DMS114 treated with DMSO at 0.1 percent for 48 hours (cell line): ENCODE measurements around the gene CD69.

Experiments
- DNase-seq: peaks from one replicate; lab custom pipeline; 2025; ENCODE audit not compliant: unreplicated experiment; lab: John Stamatoyannopoulos, UW

CD69 gene

DNA sequence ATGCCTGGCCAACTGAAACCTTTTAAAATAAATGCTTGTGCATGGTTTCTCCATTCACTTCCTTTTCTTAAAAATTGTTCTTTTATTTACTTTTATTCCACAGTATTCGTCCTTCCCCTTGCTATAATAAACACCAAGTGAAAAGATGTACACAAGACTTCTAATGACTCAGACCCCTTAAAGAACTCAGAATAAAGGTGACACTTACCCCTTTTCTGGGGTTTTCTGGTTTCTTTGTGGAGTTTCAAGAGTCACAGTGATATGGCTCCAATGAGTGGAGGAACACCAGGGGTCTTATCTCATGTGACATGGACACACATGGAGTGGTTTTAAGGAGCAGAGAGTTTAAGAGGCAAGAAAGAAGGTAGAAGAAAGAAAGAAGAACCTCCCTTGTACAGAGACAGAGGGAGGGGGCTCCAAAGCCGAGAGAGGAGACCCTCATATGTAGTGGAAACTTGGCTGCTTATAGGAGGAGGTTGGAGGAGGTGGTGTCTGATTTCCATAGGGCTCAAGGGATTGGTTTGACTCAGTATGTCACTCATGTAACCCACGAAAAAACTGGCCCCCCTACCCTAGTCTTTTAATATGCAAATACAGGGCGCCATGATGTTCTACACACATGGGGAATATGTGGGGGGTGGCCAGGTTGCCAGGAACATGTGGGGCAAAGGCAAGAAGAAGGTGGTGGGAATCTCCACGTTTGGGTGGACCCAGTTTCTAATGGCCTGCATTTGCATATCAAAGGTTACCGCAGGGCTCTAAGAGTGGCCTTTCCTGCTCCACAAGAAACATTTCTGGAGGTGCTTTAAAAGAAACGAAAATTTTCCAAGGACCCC lies 22.1 kb upstream of the CD69 start:
- DNase-seq: no peak

DNA sequence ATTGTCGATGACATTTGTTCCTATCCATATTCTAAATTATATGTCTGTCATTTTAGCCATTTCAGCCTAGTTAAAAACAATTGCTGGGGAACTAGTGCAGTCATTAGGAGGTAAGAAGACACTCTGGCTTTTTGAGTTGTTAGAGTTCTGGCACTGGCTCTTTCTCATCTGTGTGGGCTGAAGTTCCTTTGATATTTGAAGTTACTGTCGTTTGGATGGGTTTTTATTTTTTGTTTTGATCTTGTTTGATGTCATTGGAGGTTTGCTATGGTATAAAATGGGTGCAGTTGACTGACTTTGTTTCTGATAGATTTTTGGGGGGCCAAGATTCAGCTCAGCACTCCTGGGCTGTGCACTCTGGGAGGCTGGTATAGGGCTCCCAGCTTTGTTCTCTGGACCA lies 20.7 kb upstream of the CD69 start:
- DNase-seq: no peak

GRCh38 chr12:9779209-9779608 lies 18.5 kb upstream of the CD69 start:
- DNase-seq: no peak

- DNase-seq: no peak
Observed at GRCh38 chr12:9776781-9777180, 16.1 kb upstream of the CD69 start.

DNA sequence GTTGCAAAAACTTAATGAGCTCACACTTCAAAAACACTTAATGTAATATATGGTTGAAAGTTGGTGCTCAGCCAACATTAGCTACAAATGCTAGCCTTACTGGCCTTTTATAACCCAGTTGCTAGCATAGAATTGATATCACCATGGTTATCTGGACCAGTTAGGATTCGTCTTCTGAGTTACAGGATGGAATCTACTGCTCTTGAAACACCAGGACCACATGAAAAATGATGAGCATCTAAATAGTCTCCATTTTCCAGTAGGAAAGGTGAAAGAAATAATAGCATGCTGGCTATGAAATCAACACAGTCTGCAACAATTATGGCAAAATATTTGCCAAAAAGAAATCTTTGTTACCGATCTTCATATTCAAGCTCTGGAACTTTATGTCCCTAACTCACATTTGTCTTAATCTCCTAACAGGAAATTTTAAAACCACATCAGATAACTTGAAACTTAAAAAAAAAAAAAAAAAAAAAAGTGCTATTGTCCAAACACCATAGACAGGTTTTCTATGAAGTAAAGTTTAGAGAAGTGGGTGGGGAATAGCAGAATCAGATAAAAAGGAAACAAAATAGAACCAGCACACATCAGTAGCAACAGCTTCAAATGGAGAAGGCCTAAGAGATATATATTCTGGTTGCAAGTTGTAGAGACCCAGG lies 12.6 kb upstream of the CD69 start:
- DNase-seq: no peak

DNA sequence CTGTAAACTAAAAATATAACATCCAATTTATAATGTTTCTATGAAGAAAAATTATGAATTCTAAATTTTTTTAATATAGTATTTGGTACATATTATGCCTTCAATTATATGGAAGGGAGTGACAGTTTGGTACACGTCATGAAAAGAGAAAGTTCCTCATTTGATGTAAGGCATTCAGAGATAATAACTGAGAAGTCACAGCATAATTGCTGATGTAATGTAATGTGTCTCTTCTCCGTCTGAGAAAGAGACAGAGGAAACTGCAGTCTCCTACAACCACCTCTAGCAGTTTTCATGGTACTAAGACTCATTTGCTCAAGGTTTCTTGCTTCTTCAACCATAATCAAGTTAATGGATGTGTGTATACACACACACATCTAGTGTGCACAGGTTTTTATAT lies 2.3 kb upstream of the CD69 start:
- DNase-seq: no peak

GRCh38 chr12:9762369-9762768 lies 1.7 kb upstream of the CD69 start:
- DNase-seq: no peak

- no peak for DNase-seq
Observed at GRCh38 chr12:9761419-9761781, 699 bp upstream of the CD69 start.

GRCh38 chr12:9760120-9760519 lies 581 bp downstream of the CD69 start:
- DNase-seq: no peak

DNA sequence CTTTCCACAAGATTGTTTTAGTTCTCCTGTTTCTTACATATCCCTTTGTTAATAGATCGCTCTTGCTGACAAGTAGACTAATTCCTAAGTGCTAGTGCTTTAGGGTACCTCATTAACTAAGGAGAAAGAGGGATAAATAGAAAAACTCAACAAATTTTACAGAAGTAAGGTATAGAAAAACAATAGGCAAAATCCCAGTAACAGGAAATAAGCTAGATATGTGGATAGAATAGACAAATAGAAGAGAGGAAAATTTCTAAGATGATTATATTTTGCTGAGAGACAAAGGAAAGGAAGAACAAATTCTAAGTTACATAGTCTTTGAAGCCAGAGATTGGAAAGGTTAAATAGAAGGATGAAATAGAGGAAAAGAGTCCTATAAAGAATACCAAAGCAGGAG lies 1.0 kb downstream of the CD69 start:
- DNase-seq: no peak

DNA sequence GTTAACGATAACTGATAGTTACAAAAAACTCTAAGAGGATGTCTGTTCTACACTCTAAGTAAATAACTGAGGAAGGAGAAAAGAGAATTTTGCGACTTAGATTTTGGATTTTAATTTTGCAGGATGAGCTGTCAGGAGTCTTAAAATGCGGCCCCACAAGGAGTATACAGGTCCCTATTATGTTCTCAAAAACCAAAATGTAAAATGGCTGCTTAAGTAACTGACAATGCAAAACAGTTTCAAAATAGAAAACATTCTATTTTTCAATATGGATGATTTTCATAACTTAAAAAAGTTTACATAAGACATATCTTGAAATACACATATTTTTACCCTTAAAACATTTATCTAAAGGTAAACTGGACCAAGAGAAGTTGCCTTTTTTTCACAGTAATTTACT lies 2.6 kb downstream of the CD69 start:
- DNase-seq: no peak

DNA sequence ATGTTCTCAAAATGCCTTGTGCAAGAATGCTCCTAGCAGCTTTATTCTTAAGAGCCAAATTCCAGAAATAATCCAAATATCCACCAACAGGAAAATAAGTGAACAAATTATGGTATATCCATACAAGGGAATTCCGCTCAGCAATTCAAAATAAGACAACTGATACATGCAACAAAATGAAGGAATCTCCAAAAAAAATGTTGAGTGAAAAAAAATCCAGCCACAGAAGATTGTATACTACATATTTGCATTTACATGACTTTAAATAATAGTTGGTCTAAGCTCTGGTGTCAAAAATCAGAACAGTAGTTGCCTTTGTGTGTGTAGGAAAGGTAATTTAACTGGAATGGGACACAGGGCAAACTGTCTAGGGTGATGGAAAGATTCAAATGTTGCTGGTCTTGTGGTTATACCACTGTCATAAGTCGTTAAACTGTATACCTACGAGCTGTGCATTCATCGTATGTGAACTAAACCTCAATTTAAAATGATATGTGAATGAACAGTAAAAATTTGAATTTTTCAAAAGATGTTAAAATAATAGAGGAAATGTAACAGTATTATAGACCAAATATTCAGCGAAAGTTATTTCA lies 3.2 kb downstream of the CD69 start:
- no peak for DNase-seq

DNA sequence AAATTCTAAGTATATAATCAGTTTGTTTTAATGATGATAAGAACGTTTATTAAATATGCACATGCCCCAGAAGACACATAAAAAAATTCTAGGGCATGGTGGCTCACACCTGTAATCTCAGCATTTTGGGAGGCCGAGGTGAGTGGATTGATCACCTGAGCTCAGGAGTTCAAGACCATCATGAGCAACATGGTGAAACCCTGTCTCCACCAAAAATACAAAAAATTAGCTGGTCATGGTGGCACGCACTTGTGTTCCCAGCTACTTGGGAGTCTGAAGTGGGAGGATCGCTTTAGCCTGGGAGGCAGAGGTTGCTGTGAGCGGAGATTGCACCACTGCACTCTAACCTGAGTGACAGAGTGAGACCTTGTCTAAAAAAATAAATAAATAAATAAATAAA lies 4.0 kb downstream of the CD69 start:
- no peak for DNase-seq

DNA sequence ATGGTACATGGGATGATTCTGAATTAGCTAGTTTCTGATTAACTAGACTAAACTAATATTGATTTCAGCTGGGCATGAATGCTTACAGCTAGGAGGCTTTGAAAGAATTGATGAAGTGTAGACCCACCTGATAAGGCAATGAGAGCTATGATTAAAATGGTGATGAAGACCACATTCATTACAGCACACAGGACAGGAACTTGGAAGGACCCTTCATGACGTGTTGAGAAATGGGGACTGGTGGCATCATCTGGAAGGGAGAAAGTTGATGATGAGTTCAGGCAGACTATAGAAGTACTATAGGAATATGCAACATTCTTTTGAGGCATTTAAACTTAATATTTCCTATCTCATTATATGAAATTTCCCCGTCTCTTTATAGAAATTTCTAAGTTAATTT lies 4.5 kb downstream of the CD69 start:
- DNase-seq: no peak

GRCh38 chr12:9755567-9755966 lies 5.1 kb downstream of the CD69 start:
- no peak for DNase-seq

- DNase-seq: no peak
Observed at GRCh38 chr12:9755035-9755434, 5.7 kb downstream of the CD69 start.

DNA sequence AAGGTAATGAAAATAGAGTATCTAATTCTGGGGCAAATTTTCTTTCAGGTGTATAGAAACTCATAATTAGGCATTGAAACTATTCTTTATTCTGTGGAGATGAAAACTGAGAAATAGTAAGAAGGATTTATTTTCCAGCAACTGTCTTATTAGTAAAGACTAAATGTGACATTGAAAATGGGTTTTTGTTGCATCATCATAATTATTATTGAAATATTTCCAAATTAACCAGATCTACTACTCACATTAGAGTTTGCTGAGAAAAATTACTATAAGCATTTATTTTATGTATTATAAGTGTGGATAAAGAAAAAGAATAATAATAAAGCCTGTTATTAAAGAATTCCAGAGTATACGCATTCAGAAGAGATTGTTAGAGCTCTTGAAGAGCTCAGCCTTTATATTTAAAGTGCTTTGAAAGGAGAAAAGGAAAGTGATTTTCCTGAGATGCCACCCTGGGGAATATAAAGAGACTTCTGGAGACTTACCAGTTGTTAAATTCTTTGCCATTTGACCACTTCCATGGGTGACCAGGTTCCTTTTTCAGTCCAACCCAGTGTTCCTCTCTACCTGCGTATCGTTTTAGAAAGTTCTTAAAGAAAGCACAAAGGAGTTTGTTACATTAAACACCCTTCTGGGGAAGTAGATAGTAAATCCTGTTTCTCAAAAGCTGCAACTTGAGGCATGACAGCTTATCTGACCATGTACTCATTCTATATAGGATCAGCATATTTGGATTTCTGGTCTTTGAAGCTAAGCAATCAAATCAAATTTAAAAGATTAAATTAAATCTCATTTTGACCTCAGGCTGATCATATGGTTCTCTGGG lies 6.4 kb downstream of the CD69 start:
- DNase-seq: no peak

DNA sequence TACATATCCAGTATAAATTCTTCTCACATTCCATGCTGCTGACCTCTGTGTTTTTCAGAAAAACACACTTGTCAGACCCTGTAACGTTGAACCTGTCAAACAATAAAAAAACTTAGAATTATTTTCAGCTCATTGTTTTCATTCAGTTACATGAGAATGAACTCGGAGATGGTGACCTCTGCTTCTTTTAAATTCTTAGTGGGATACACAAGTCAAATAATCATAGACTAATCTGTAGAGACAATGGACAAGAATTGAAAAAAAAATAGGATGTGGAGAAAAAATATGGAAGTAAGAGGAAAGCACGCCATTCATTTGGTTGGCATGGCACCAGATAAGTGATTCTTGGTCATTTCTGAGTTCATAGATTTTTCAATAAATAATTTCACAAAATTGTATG lies 7.2 kb downstream of the CD69 start:
- DNase-seq: no peak

DNA sequence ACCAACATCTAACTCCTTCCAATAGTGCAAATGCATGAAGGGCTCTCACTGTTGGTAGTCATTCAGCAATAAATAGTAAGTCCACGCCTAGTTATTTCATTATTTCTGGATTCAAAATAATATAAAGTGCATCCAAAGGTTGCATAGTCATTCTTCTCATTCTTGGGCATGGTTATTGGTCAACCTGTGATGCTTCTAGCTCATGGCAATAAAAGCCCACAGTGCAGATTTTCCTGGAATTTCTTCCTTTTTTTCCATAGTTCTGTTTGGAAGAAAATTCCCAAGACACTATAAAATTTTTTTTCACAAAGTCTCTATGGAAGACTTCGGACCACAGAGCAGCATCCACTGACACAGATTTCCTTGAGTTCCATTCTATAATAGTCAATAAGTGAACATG lies 7.6 kb downstream of the CD69 start:
- DNase-seq: no peak

GRCh38 chr12:9752145-9752933 lies 8.4 kb downstream of the CD69 start:
- DNase-seq: no peak
